Measurements from ENCODE around the gene TNNT1. TPM values are rescaled to one million over a fixed set of nuclear protein-coding genes. Genes with fewer than 3 reads are reported as not detected.
A peak's percentile ranks its signal among the peaks of the same experiment; 100 is the strongest.
"Not testable (repeated sequence)": the region's sequence is repeated elsewhere in the genome, so short reads cannot be mapped to it uniquely, and the experiment has no call there.

The TNNT1 gene
- total RNA-seq, 1 donor: 1.1 TPM

DNA sequence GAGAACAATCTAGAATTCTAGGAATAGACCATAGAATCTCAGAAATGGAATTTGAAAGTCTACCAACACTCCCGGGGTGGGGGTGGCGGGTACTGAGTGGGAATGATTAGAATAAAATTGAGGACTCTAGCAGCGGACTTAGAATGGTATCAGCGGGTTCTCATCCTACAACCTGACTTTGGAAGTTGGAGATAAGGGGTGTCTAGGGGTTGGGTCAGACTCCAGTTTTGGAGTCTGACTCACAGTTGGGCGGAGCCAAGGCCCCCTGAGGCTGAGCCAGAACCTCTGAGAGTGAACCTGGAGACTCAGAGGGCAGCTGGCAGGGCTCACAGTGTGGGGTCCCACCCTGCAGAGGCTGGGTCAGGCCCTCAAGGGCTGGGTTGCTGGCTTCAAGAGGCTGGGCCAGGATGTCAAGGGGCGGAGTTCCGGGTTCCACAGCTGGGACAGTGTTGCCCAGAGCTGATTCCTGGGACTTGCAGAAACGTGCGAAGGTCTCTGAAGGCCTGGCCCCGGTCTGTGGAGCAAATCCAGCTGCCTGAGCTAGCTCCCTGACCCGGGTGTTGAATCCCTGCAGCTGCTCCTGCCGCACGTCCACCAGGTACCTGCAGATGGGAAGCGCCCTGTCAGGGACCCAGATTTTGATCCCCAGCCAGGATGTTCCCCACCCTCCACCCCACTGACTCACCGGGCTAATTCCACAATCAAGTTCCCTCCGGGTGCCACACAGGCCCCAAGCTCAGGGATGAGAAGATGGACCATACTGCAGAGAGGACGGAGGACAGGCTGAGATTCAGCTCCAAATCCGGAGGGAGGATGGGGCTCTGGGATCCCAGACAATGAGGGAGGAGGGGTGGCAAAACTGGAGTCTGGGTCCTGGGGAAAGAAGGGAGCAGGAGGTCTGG is 10.1 kb upstream of the TNNT1 start:
- DNase-seq (ENCODE audit: low read depth): peak; percentile 87
- peak overlapping the region; percentile 44 for H3K4me3 ChIP-seq (ENCODE audit: low read depth, low read length)
- TF ChIP-seq, protein P1, sequence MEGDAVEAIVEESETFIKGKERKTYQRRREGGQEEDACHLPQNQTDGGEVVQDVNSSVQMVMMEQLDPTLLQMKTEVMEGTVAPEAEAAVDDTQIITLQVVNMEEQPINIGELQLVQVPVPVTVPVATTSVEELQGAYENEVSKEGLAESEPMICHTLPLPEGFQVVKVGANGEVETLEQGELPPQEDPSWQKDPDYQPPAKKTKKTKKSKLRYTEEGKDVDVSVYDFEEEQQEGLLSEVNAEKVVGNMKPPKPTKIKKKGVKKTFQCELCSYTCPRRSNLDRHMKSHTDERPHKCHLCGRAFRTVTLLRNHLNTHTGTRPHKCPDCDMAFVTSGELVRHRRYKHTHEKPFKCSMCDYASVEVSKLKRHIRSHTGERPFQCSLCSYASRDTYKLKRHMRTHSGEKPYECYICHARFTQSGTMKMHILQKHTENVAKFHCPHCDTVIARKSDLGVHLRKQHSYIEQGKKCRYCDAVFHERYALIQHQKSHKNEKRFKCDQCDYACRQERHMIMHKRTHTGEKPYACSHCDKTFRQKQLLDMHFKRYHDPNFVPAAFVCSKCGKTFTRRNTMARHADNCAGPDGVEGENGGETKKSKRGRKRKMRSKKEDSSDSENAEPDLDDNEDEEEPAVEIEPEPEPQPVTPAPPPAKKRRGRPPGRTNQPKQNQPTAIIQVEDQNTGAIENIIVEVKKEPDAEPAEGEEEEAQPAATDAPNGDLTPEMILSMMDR (IDR thresholded peaks at IDR 0.05; ENCODE audit: insufficient read depth, low read length): no peak

DNA sequence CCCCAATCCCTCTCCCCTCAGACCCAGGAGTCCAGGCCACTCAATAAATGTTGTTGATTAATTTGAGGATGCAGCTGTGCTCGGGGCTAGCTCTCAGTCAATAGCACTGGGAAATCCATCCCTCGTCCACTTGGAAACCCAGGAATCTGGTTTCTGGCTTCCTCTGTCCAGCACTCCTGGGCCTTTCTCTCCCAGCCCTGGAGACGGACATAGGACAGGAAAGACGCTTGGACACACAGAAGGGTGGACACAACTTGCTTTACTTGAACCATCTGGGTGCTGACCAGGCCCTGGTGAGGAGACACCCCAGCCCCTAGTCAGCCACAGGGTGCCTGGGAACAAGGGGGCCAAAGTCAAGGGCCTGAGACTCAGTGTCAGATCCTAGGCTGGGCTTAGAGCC is 9.4 kb upstream of the TNNT1 start:
- DNase-seq (ENCODE audit: low read depth): no peak
- TF ChIP-seq, protein P1 (IDR thresholded peaks at IDR 0.05; ENCODE audit: insufficient read depth, low read length): no peak
- H3K4me3 ChIP-seq (ENCODE audit: low read depth, low read length): no peak overlapping the region

DNA sequence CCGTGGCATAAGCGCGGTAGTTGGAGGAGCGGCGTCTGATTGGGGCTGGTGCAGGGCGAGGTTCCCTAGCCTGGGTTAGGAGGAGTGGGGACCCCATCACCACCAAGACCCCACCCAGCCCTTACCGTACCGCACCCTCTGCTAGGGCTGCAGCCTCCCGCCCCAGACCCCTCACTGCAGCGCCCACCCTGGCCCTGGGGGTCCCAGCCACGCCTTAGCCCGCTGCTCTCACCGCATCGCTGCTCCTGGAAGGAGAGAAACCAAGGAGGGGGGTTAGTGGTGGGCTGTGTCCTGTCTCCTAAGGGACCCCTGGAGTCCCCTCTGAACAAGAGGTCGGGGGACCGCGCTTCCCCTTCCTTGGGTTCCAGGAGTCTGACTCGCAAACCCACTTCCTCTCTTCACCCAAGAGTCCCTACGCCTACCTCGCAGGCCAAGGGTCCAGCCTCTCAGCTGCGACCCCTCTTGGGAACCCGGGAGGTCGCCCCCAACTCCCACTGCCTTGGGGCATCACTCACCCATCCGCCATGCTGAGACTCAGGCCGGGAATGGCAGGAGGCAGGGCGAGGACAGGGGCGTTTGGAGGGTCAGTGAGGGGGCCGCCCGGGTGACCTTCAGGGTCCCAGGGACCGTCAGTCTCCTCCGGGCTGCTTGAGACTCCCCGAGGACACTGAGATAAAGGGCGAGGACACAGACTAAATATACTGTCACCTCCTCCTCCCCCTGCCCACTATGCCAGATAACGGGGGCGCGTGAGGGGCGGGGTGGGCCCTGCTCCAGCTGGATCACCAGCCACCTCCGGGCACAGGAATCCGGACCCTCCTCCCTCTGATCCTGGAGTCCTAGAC is 8.3 kb upstream of the TNNT1 start, which contains the start of gene TNNI3:
TNNI3 (minus strand) TSS at position 669 of the 845 bp plus-strand sequence; CDS start at position 526, 143 bp downstream.
- TF ChIP-seq, protein P1 (IDR thresholded peaks at IDR 0.05; ENCODE audit: insufficient read depth, low read length): no peak
- H3K4me3 ChIP-seq (ENCODE audit: low read depth, low read length): no peak within 1 kb of the TSS
- no peak for DNase-seq (ENCODE audit: low read depth)

DNA sequence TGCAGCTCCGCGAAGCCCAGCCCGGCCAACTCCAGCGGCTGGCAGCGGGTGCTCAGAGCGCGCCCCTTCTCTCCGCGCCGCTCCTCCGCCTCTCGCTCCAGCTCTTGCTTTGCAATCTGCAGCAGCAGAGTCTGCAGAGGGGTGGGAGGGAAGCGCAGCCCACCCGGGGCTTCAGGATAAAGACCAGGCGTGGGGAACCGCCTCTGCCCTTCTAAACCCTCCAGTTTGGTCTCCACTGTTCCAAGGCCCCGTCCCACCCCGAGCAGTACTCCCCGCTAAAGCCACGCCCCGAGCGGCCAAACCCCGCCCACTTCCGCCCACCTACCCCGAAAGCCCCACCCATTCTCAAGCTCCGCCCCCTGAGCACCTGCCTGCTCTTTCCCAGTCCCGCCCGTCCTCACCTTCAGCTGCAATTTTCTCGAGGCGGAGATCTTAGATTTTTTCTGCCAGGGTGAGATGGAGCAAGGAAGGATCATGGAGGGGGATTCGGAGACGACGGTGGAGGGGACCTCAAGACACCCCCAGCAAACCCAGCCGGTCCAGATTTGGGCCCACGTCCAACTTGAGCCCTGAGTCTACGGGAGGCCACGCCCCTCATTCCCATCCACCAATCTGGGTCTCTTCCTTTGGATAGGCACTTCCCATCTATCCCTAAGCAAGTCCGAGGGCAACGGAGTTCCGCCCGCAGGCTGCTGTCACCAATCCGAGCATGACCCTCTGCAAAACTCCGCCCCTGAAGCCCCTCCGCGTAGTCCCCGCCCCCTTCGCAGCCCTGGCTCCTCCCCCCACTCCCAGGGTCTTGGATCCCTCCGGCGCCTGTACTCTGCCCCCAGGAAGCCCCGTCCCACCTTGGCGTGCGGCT is 7.4 kb upstream of the TNNT1 start:
- DNase-seq (ENCODE audit: low read depth): peak; percentile 55
- H3K4me3 ChIP-seq (ENCODE audit: low read depth, low read length): no peak overlapping the region
- TF ChIP-seq, protein P1 (IDR thresholded peaks at IDR 0.05; ENCODE audit: insufficient read depth, low read length): no peak

DNA sequence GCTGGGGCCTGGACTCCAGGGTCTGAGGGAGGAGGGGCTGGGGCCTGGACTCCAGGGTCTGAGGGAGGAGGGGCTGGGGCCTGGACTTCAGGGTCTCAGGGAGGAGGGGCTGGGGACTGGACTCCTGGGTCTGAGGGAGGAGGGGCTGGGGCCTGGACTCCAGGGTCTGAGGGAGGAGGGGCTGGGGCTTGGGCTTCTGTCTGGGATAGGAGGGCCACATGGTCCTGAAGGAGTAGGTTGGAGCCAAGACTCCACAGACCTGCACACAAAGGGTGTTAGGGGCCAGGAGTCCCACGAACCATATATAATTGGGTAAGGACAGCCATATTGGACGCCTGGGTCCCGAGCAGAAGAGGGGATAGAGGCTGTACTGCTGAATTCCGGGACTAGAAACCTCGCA is 6.8 kb upstream of the TNNT1 start:
- DNase-seq (ENCODE audit: low read depth); H3K4me3 ChIP-seq (ENCODE audit: low read depth, low read length): not testable (repeated sequence)

DNA sequence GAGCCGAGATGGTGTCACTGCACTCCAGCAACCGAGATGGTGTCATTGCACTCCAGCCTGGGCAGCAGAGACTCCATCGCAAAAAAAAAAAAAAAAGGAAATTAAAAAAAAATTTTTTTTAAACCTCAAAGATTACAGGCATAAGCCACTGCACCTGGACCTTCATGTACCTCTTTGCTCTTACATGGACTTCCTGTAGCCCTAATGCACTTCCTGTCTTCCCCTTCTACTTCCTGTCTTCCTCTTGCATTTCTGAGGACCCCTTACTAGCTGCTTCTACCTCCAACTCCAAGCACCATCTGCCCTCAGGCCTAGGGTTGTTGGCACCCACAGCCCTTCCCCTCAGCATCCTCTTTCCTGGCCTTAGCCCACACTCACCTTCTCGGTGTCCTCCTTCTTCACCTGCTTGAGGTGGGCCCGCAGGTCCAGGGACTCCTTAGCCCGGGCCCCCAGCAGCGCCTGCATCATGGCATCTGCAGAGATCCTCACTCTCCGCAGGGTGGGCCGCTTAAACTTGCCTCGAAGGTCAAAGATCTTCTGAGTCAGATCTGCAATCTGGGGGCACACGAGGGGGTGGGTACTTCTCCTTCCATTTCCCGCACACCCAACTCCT is 4.8 kb upstream of the TNNT1 start:
- DNase-seq (ENCODE audit: low read depth): no peak
- no peak overlapping the region for H3K4me3 ChIP-seq (ENCODE audit: low read depth, low read length)
- TF ChIP-seq, protein P1 (IDR thresholded peaks at IDR 0.05; ENCODE audit: insufficient read depth, low read length): no peak
